Measurements from ENCODE around the gene KCNJ16.

The KCNJ16 gene

GRCh38 chr17:70071127-70071526, 3.9 kb upstream of the KCNJ16 start:
- H3K4me1 ChIP-seq (ENCODE audit: insufficient read depth, low read length): peaks cover 16% of the 10 kb centered on the region
- H3K27ac ChIP-seq (ENCODE audit: low read depth, low read length): no peak overlapping the region
- H3K4me3 ChIP-seq (ENCODE audit: low read length): no peak overlapping the region
- H3K27me3 ChIP-seq (ENCODE audit: insufficient read depth, low read length): no peaks in the 10 kb centered on the region
- H3K9ac ChIP-seq (ENCODE audit: low read depth, low read length): no peak overlapping the region
- 98% methylated on average over 4 of the region's 4 CpGs for WGBS
- no peaks in the 10 kb centered on the region for H3K9me3 ChIP-seq (ENCODE audit: insufficient read depth, low read depth, low read length)
- H3K36me3 ChIP-seq (ENCODE audit: insufficient read depth, low read length): no peaks in the 10 kb centered on the region

GRCh38 chr17:70071620-70072019, 3.4 kb upstream of the KCNJ16 start:
- Histone ChIP-seq H3K4me3 (ENCODE audit: low read length) (no peak overlapping the region), H3K36me3 (ENCODE audit: insufficient read depth, low read length) (no peaks in the 10 kb centered on the region), H3K9me3 (ENCODE audit: insufficient read depth, low read depth, low read length) (no peaks in the 10 kb centered on the region), H3K4me1 (ENCODE audit: insufficient read depth, low read length) (peaks cover 16% of the 10 kb centered on the region), H3K27me3 (ENCODE audit: insufficient read depth, low read length) (no peaks in the 10 kb centered on the region), H3K9ac (ENCODE audit: low read depth, low read length) (no peak overlapping the region), H3K27ac (ENCODE audit: low read depth, low read length) (no peak overlapping the region)
- WGBS: 100% methylated on average over 1 of the region's 1 CpG

- Histone ChIP-seq H3K27me3 (ENCODE audit: insufficient read depth, low read length) (no peaks in the 10 kb centered on the region), H3K36me3 (ENCODE audit: insufficient read depth, low read length) (no peaks in the 10 kb centered on the region)
- WGBS: 93% methylated on average over 4 of the region's 5 CpGs
Measured at GRCh38 chr17:70072546-70073309, 2.3 kb upstream of the KCNJ16 start.

DNA sequence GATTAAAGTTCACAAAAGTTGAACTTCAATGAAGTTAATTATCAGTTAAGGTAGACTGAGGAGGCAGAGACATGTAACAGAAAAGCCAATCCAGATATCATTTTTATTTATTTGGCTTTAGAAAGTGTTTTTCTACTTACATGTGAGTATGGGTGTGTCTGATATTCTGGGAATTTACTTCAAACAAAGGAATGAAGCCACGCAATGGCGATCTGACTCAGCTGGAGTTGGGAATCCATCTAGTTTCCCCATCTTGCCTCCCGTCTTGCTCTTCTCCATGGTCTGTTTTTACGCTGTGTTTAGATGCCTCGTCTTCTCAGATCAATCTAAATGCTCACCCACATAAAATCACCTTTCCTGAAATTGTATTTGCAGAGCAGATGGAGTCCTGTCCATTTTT, 1.7 kb upstream of the KCNJ16 start:
- Histone ChIP-seq H3K27me3 (ENCODE audit: insufficient read depth, low read length) (no peaks in the 10 kb centered on the region), H3K27ac (ENCODE audit: low read depth, low read length) (no peak overlapping the region), H3K9me3 (ENCODE audit: insufficient read depth, low read depth, low read length) (no peaks in the 10 kb centered on the region), H3K9ac (ENCODE audit: low read depth, low read length) (no peak overlapping the region), H3K4me3 (ENCODE audit: low read length) (no peak overlapping the region), H3K4me1 (ENCODE audit: insufficient read depth, low read length) (peaks cover 13% of the 10 kb centered on the region), H3K36me3 (ENCODE audit: insufficient read depth, low read length) (no peaks in the 10 kb centered on the region)
- 92% methylated on average over 5 of the region's 5 CpGs for WGBS

More at GRCh38 chr17:70072546-70073309, 2.3 kb upstream of the KCNJ16 start:
- H3K4me1 ChIP-seq (ENCODE audit: insufficient read depth, low read length): peaks cover 13% of the 10 kb centered on the region
- H3K9me3 ChIP-seq (ENCODE audit: insufficient read depth, low read depth, low read length): no peaks in the 10 kb centered on the region
- H3K4me3 ChIP-seq (ENCODE audit: low read length): no peak overlapping the region
- H3K9ac ChIP-seq (ENCODE audit: low read depth, low read length): no peak overlapping the region
- no peak overlapping the region for H3K27ac ChIP-seq (ENCODE audit: low read depth, low read length)

DNA sequence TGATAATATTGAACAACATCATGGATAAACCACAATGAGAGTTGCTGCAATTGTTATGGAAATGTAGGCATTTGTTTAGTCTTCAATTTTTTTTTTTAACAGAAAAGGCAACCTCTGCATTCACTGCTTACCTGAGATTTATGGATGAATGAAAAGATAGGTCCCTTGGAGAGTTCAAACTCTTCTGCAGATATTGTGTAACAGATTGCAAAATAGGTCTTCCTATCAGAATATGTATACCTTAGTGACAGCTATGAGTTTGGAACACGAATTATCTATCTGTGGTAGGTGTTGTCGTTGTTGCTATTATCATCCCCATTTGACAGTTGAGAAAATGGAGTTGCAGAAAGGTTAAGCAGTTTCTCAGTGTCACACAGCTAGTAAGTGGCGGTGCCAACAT, 1.2 kb upstream of the KCNJ16 start:
- Histone ChIP-seq H3K27ac (ENCODE audit: low read depth, low read length) (no peak overlapping the region), H3K9me3 (ENCODE audit: insufficient read depth, low read depth, low read length) (no peaks in the 10 kb centered on the region), H3K9ac (ENCODE audit: low read depth, low read length) (no peak overlapping the region), H3K36me3 (ENCODE audit: insufficient read depth, low read length) (no peaks in the 10 kb centered on the region), H3K4me3 (ENCODE audit: low read length) (no peak overlapping the region), H3K4me1 (ENCODE audit: insufficient read depth, low read length) (peaks cover 13% of the 10 kb centered on the region), H3K27me3 (ENCODE audit: insufficient read depth, low read length) (no peaks in the 10 kb centered on the region)
- 63% methylated on average over 3 of the region's 3 CpGs for WGBS

GRCh38 chr17:70074236-70074830, 692 bp upstream of the KCNJ16 start:
- no peaks in the 10 kb centered on the region for H3K36me3 ChIP-seq (ENCODE audit: insufficient read depth, low read length)
- H3K27ac ChIP-seq (ENCODE audit: low read depth, low read length): no peak overlapping the region
- H3K4me3 ChIP-seq (ENCODE audit: low read length): no peak overlapping the region
- H3K4me1 ChIP-seq (ENCODE audit: insufficient read depth, low read length): peaks cover 13% of the 10 kb centered on the region
- H3K9ac ChIP-seq (ENCODE audit: low read depth, low read length): no peak overlapping the region
- 66% methylated on average over 5 of the region's 5 CpGs for WGBS
- no peaks in the 10 kb centered on the region for H3K9me3 ChIP-seq (ENCODE audit: insufficient read depth, low read depth, low read length)
- H3K27me3 ChIP-seq (ENCODE audit: insufficient read depth, low read length): no peaks in the 10 kb centered on the region

DNA sequence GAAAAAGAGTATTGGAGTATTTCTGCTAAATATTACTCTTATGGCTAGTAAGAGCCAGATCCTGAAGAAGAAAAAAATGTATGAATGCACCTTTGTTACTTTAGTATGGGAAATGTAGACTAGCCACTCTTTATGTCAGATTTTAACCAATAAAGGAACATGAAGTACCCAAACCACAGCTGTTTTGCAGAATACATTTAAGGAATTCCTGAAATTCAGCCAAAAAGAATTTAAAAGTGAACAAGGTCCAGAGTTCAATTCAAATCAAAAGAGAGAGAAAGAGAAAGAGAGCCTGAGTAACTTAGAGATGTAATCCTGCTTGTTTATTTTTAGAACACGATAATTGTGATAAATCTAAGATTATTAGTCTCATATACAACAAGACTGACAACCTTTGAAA, 1.2 kb downstream of the KCNJ16 start:
- no CpG with 5 or more reads among the region's 1 CpG for WGBS
- H3K9me3 ChIP-seq (ENCODE audit: insufficient read depth, low read depth, low read length): no peaks in the 10 kb centered on the region
- no peaks in the 10 kb centered on the region for H3K4me1 ChIP-seq (ENCODE audit: insufficient read depth, low read length)
- no peak overlapping the region for H3K9ac ChIP-seq (ENCODE audit: low read depth, low read length)
- no peak overlapping the region for H3K27ac ChIP-seq (ENCODE audit: low read depth, low read length)
- no peaks in the 10 kb centered on the region for H3K36me3 ChIP-seq (ENCODE audit: insufficient read depth, low read length)
- no peak overlapping the region for H3K4me3 ChIP-seq (ENCODE audit: low read length)
- no peaks in the 10 kb centered on the region for H3K27me3 ChIP-seq (ENCODE audit: insufficient read depth, low read length)

- Histone ChIP-seq H3K27ac (ENCODE audit: low read depth, low read length) (no peak overlapping the region), H3K9ac (ENCODE audit: low read depth, low read length) (no peak overlapping the region), H3K27me3 (ENCODE audit: insufficient read depth, low read length) (no peaks in the 10 kb centered on the region), H3K36me3 (ENCODE audit: insufficient read depth, low read length) (no peaks in the 10 kb centered on the region), H3K9me3 (ENCODE audit: insufficient read depth, low read depth, low read length) (no peaks in the 10 kb centered on the region), H3K4me1 (ENCODE audit: insufficient read depth, low read length) (no peaks in the 10 kb centered on the region), H3K4me3 (ENCODE audit: low read length) (no peak overlapping the region)
- WGBS: 46% methylated on average over 2 of the region's 3 CpGs
Measured at GRCh38 chr17:70076831-70077230, 1.8 kb downstream of the KCNJ16 start.

DNA sequence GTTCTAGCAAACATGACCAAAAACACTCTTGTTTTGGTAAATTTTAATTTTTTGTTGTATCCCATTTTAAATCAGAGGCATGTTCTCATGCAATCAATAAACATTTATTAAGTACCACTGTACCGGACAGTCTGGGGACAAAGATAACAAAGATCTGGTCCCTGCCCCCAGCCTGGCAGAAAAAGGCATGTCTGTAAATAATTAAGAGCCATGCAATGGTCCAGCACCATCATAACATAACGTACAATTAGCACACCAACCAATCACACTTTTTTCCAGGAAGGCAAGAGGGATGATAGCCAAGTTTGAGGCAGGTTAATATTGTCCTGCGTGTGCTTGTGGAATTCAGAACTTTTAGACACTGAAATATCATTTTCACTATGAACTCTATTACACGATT, 3.5 kb downstream of the KCNJ16 start:
- 74% methylated on average over 4 of the region's 4 CpGs for WGBS
- Histone ChIP-seq H3K9me3 (ENCODE audit: insufficient read depth, low read depth, low read length) (no peaks in the 10 kb centered on the region), H3K4me3 (ENCODE audit: low read length) (no peak overlapping the region), H3K27me3 (ENCODE audit: insufficient read depth, low read length) (no peaks in the 10 kb centered on the region), H3K4me1 (ENCODE audit: insufficient read depth, low read length) (no peaks in the 10 kb centered on the region), H3K9ac (ENCODE audit: low read depth, low read length) (no peak overlapping the region), H3K36me3 (ENCODE audit: insufficient read depth, low read length) (no peaks in the 10 kb centered on the region), H3K27ac (ENCODE audit: low read depth, low read length) (no peak overlapping the region)

- Histone ChIP-seq H3K9me3 (ENCODE audit: insufficient read depth, low read depth, low read length) (no peaks in the 10 kb centered on the region), H3K9ac (ENCODE audit: low read depth, low read length) (no peak overlapping the region), H3K36me3 (ENCODE audit: insufficient read depth, low read length) (no peaks in the 10 kb centered on the region), H3K27ac (ENCODE audit: low read depth, low read length) (no peak overlapping the region), H3K27me3 (ENCODE audit: insufficient read depth, low read length) (no peaks in the 10 kb centered on the region), H3K4me1 (ENCODE audit: insufficient read depth, low read length) (no peaks in the 10 kb centered on the region), H3K4me3 (ENCODE audit: low read length) (no peak overlapping the region)
- 95% methylated on average over 3 of the region's 3 CpGs for WGBS
Measured at GRCh38 chr17:70078994-70079531, 4.0 kb downstream of the KCNJ16 start.

- Histone ChIP-seq H3K27ac (ENCODE audit: low read depth, low read length) (no peak overlapping the region), H3K9ac (ENCODE audit: low read depth, low read length) (no peak overlapping the region), H3K4me1 (ENCODE audit: insufficient read depth, low read length) (no peaks in the 10 kb centered on the region), H3K36me3 (ENCODE audit: insufficient read depth, low read length) (no peaks in the 10 kb centered on the region), H3K4me3 (ENCODE audit: low read length) (no peak overlapping the region), H3K27me3 (ENCODE audit: insufficient read depth, low read length) (no peaks in the 10 kb centered on the region), H3K9me3 (ENCODE audit: insufficient read depth, low read depth, low read length) (no peaks in the 10 kb centered on the region)
- WGBS: 78% methylated on average over 6 of the region's 7 CpGs
Measured at GRCh38 chr17:70080541-70081347, 5.7 kb downstream of the KCNJ16 start.

Data from HUES64 (cell line).